ENCODE results near the gene PHYHIPL.

PHYHIPL gene

DNA sequence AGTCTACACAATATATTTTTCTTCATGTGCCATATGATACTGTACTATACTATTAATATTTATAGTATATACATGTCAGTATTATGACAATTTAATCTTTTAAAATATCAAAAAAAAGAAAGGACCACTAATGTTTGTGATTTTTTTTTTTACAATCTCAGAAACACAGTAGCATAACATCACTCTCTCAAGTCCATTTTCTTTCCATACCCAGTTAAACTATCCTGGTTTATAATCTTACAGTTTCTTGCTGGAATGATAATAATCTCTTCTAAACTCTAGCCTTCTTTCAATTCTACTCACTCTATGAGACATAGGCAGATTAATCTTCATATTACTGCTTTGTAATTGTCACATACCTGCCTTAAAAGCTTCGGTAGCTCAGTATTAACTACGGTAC lies 8.9 kb upstream of the PHYHIPL start:
- TF ChIP-seq, protein P1, sequence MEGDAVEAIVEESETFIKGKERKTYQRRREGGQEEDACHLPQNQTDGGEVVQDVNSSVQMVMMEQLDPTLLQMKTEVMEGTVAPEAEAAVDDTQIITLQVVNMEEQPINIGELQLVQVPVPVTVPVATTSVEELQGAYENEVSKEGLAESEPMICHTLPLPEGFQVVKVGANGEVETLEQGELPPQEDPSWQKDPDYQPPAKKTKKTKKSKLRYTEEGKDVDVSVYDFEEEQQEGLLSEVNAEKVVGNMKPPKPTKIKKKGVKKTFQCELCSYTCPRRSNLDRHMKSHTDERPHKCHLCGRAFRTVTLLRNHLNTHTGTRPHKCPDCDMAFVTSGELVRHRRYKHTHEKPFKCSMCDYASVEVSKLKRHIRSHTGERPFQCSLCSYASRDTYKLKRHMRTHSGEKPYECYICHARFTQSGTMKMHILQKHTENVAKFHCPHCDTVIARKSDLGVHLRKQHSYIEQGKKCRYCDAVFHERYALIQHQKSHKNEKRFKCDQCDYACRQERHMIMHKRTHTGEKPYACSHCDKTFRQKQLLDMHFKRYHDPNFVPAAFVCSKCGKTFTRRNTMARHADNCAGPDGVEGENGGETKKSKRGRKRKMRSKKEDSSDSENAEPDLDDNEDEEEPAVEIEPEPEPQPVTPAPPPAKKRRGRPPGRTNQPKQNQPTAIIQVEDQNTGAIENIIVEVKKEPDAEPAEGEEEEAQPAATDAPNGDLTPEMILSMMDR (IDR thresholded peaks at IDR 0.05; ENCODE audit: control extremely low read depth, extremely low read depth, low read depth, missing control alignments) = no peak
- ChIA-PET CTCF (interaction anchor here (1.3 to 2.0 kb wide), 2 partner anchors 8 to 636 kb away, joined by 3 to 4 read pairs; partner anchors contain the start of gene PHYHIPL), POLR2A (no interaction called here)
- no peak for DNase-seq (ENCODE audit: extremely low spot score)

DNA sequence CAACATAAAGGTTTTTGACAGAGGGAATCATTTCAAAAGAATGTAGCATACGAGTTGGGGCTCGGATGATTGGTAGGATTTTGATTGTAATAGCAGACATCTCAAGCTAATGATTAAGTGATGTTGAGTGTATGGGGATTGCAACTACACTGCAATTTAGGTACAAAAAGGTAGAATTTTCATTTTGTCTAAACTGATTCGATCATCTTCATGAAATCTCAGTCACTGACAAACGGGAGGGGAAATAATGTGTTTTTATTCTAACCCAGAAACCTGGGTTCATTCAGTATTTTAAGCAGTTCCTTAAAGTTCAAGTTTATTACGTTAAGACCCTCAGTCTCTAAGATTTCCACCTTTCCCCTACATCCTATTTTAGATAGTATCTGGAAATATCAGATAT lies 3.9 kb upstream of the PHYHIPL start:
- TF ChIP-seq, protein P1 (IDR thresholded peaks at IDR 0.05; ENCODE audit: control extremely low read depth, extremely low read depth, low read depth, missing control alignments) = no peak
- POLR2A ChIA-PET = no interaction called here
- CTCF ChIA-PET = interaction anchor here (1.4 kb wide), 1 partner anchor 219 kb away, joined by 4 read pairs; no protein-coding TSS in a partner anchor
- no peak for DNase-seq (ENCODE audit: extremely low spot score)

DNA sequence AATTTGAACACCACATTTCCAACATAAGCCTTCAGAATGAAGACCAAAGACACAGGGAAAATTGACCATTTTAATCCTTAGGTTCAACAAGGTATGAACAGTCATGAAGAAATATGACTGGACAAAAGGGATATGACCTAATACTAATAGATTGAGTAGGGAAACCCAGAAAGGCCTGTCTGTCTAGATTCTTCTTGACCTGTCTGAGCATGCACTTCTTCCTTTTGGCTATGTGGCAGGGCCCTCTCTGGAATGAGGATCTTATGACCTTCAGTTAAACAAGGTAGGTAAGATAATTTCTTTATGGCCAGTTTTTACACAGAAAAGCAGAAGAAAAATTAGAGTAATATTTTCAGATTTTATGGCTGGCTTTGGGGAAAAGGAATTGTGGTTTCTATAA lies 3.0 kb upstream of the PHYHIPL start:
- ChIA-PET POLR2A (no interaction called here), CTCF (interaction anchor here (1.4 kb wide), 1 partner anchor 220 kb away, joined by 4 read pairs; no protein-coding TSS in a partner anchor)
- TF ChIP-seq, protein P1 (IDR thresholded peaks at IDR 0.05; ENCODE audit: control extremely low read depth, extremely low read depth, low read depth, missing control alignments) = no peak
- DNase-seq (ENCODE audit: extremely low spot score) = no peak

DNA sequence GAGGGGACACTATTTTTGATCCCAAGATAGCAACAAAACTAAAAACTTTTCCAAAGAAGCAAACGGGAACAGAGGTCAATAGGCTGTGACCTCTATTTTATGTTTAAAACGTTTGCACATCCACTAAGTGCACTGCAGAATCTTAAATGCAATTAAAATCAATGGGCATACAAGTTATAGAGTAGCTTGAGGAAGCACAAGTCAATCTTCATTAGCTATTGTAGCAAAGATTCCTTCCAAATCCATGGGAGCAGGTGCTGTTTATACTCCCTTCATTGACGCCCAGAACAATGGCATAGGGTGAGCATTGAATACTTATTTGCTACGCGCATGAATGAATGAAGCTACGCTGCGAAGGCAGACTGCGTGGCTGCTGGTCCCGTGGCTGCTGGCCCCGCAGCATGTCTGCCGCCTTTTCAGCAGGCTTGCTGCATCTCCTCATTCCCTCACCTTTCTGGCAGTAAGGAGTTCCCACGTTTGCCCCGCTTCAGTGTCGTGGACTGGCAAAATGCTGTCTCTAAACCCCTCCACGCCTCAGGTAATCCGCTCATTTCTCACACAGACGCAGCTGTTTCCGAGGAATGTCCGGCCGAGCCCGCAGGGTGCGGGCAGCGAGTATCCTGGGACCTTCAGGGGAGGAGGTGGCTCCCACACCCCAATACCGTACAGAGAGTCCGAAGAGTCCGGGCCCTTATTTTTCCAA lies 754 bp upstream of the PHYHIPL start:
- DNase-seq (ENCODE audit: extremely low spot score) = peak; percentile 13
- CTCF ChIA-PET = interaction anchor here (1.1 to 1.5 kb wide), 3 partner anchors 8 to 223 kb away, joined by 4 to 7 read pairs (median 4); no protein-coding TSS in a partner anchor
- POLR2A ChIA-PET = no interaction called here
- TF ChIP-seq, protein P1 (IDR thresholded peaks at IDR 0.05; ENCODE audit: control extremely low read depth, extremely low read depth, low read depth, missing control alignments) = no peak

DNA sequence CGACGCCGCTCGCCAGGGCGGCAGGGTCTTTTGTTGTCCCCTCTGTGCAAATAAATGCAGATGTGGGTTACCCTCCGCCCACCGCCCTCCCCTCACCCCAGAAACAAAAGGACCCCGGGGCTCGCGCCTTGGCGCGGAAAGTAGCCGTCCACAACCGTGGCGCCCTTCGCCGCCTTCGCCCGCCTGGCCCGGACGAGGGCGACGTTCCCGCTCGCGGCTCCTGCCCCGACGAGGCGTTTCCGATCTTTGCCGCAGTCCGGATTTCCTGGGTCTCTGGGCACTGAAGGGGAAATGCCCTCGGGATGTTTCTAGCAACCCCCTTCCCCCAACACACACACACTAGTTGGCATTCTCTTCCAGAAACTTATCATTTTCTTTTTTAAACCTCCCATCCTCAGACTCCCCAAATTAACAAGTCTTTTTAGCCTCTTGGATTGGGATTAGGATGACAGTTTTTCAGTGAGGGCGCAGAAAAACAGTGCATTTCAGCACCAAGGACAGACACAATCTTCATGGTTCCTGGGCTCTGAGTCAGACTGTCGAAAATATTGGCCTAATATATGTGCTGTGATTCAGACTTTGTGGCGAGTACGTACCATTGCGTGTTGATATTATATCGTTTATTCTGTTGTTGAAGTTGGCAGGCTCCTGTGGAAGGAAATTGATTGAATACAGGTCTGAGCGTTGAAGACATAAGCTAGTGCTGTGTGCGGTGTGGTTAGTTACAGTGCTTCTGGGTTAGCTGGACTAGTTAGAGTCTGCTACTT lies 771 bp downstream of the PHYHIPL start:
- TF ChIP-seq, protein P1 (IDR thresholded peaks at IDR 0.05; ENCODE audit: control extremely low read depth, extremely low read depth, low read depth, missing control alignments) = no peak
- DNase-seq (ENCODE audit: extremely low spot score) = peak; percentile 26
- CTCF ChIA-PET = interaction anchor here (3.6 kb wide), 1 partner anchor 225 kb away, joined by 15 read pairs; no protein-coding TSS in a partner anchor
- POLR2A ChIA-PET = no interaction called here

DNA sequence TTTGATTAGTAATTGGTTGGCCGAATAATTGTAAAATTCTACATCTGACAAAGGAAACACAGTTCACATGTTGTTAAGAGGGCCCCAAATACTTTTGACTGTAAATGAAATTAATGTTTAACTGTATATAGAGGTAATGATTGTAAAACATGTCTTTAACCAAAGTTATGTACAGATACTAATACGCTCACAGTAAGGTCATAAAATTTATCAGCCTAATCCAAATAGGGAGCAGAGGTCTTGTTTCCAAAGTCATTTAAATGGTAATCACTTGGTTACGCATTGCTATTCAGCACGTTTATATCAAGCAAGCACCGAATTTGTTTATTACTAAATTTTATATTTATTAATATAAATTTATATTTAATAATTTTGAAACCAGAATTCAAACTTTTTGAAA lies 1.4 kb downstream of the PHYHIPL start:
- TF ChIP-seq, protein P1 (IDR thresholded peaks at IDR 0.05; ENCODE audit: control extremely low read depth, extremely low read depth, low read depth, missing control alignments) = no peak
- POLR2A ChIA-PET = no interaction called here
- DNase-seq (ENCODE audit: extremely low spot score) = no peak
- CTCF ChIA-PET = interaction anchor here (3.6 kb wide), 1 partner anchor 226 kb away, joined by 15 read pairs; no protein-coding TSS in a partner anchor

All from GM10248 (cell line).